Epithelial cell of esophagus (primary cell): ENCODE data around the gene PRRG3.

Experiments
- DNase-seq: peaks from one replicate; pipeline ENCODE4 v3.0.0; 2010; ENCODE audit warnings: low read depth
- H3K4me3 ChIP-seq: 2 replicates; pipeline ENCODE4 v1.5.1; 2011; ENCODE audit warnings: mild to moderate bottlenecking, low read length, control low read depth
- CTCF ChIP-seq: IDR thresholded peaks from 2 replicates; pipeline ENCODE4 v1.5.1; 2011; ENCODE audit warnings: low read depth, mild to moderate bottlenecking, low read length, control low read depth, inconsistent platforms; ENCODE audit not compliant: insufficient read depth; ENCODE audit errors: missing control alignments

PRRG3 gene

GRCh38 chrX:151694661-151695582, at the start of gene PRRG3:
Gene PRRG3 (plus strand): TSS chrX:151695458. CDS start chrX:151698815, 3,357 bp downstream.
- no peak for DNase-seq
- TF ChIP-seq CTCF, result no peak
- H3K4me3 ChIP-seq, result no peak within 1 kb of the TSS

GRCh38 chrX:151675121-151675746, 20.0 kb upstream of the PRRG3 start:
- no peak overlapping the region for H3K4me3 ChIP-seq
- DNase-seq, result no peak
- TF ChIP-seq CTCF, result no peak

- TF ChIP-seq CTCF, result no peak
- H3K4me3 ChIP-seq, result no peak overlapping the region
- DNase-seq, result no peak
These were observed 19.1 kb upstream of the PRRG3 start for GRCh38 chrX:151676196-151676595.

GRCh38 chrX:151679798-151680402, 15.4 kb upstream of the PRRG3 start:
- DNase-seq, result no peak
- no peak for TF ChIP-seq CTCF
- no peak overlapping the region for H3K4me3 ChIP-seq

- no peak overlapping the region for H3K4me3 ChIP-seq
- peak; percentile 48 for DNase-seq
- peak; percentile 45 for TF ChIP-seq CTCF
These were observed 14.5 kb upstream of the PRRG3 start for GRCh38 chrX:151680805-151681204.

- no peak for TF ChIP-seq CTCF
- H3K4me3 ChIP-seq, result no peak overlapping the region
- DNase-seq, result no peak
These were observed 7.6 kb upstream of the PRRG3 start for GRCh38 chrX:151687635-151688034.
